Heart left ventricle (tissue), 16 donors: ENCODE data around the gene EVC. TPM values are rescaled to one million over a fixed set of nuclear protein-coding genes. Genes with fewer than 3 reads are reported as not detected.

Experiments
- ATAC-seq, 4 donors: fragments of 200-7000 bp; cut with Tn5 transposase; one replicate each; pipeline ENCODE4 v1.9.1; 2020 to 2022; ENCODE audit warnings: moderate library complexity in 4 of 4, mild to moderate bottlenecking in 3 of 4, moderate number of reproducible peaks in 1 of 4
- DNase-seq, 5 donors: peaks; one replicate each; pipeline ENCODE4 v3.0.0-alpha.2; 2020
- H3K27ac ChIP-seq, 12 donors: fragments of 200-600 bp; sonication (generic) in 4 of 12; one replicate each; pipeline versions ENCODE4 v1.5.0 to v1.8.0; 2016 to 2022; ENCODE audit warnings: mild to moderate bottlenecking in 2 of 12
- H3K27me3 ChIP-seq, 9 donors: fragments of 200-600 bp; sonication (generic) in 2 of 9; one replicate each; pipeline versions ENCODE4 v1.5.1 to v1.8.0; 2016 to 2022; ENCODE audit warnings: mild to moderate bottlenecking in 3 of 9
- H3K36me3 ChIP-seq, 9 donors: fragments of 200-600 bp; sonication (generic) in 2 of 9; one replicate each; pipeline versions ENCODE4 v1.5.0 to v1.8.0; 2018 to 2022; ENCODE audit warnings: mild to moderate bottlenecking in 2 of 9
- H3K4me1 ChIP-seq, 12 donors: fragments of 200-600 bp; sonication (generic) in 4 of 12; one replicate each; pipeline versions ENCODE4 v1.5.0 to v1.8.0; 2016 to 2022; ENCODE audit warnings: mild to moderate bottlenecking in 3 of 12
- H3K4me3 ChIP-seq, 12 donors: fragments of 200-600 bp; sonication (generic) in 4 of 12; one replicate each; pipeline versions ENCODE4 v1.5.0 to v1.8.0; 2017 to 2022; ENCODE audit warnings: mild to moderate bottlenecking in 9 of 12, moderate library complexity in 4 of 12
- H3K9me3 ChIP-seq, 12 donors: fragments of 200-600 bp; sonication (generic) in 4 of 12; one replicate each; pipeline versions ENCODE4 v1.5.0 to v1.8.0; 2016 to 2022; ENCODE audit warnings: mild to moderate bottlenecking in 1 of 12
- CTCF ChIP-seq, 12 donors: fragments of 200-600 bp; sonication (generic) in 4 of 12; IDR thresholded peaks; one replicate each; pipeline versions ENCODE4 v1.5.0 to v1.8.0; 2018 to 2022; ENCODE audit warnings: antibody characterized with exemption in 12 of 12, mild to moderate bottlenecking in 5 of 12
- POLR2A ChIP-seq, 2 donors: fragments of 450-650 bp; IDR thresholded peaks; one replicate each; pipeline ENCODE4 v1.6.1; 2017; ENCODE audit warnings: antibody characterized with exemption in 2 of 2, mild to moderate bottlenecking in 2 of 2, moderate library complexity in 2 of 2
- WGBS, 4 donors: extraction: QIAGEN DNeasy Blood & Tissue Kit in 2 of 4; methylation state at CpG; one replicate each; pipeline versions ENCODE4 v1.1.5 to v1.1.7; 2013 to 2018; 5-methylcytosine and 5-hydroxymethylcytosine counted together
- intact Hi-C, 10 donors: fragments of 100-400 bp; cut with DNase I; formaldehyde crosslinking; loops; one replicate each; pipeline versions ENCODE4 v1.11.1 to v1.14.2; 2022
- polyA plus RNA-seq, 2 donors: library from polyadenylated mRNA; stranded (reverse); fragments of 200-250 nt; gene quantifications; one replicate each; pipeline ENCODE4 v1.2.3, GENCODE V29; 2013
- total RNA-seq, 9 donors: library from RNA; depleted of rRNA in 2 of 9; stranded (reverse); fragments of >200 nt in 2 of 9; fragmentation: NEBNext Ultra II Directional in 3 of 9; extraction: Animal tissue kit (Norgen Biotek cat#: 25700) in 3 of 9; gene quantifications; one replicate each; pipeline versions ENCODE4 v1.1.0 to v1.2.4, GENCODE V29; 2016 to 2023
- donor health status: ischemic (EF 13 %, LVEDD 7.1; RV severe dilation, severe dysfunction).
- donor health status: healthy with polysubstance abuse.
- donor health status: DM: no; HTN: yes; CAD: no.
- donor health status: DM: no; HTN: no; CAD: no.
- donor health status: ischemic (EF 25% LVEDD 6.9; RV normal size, moderate dysfunction).
- donor health status: ischemic (EF 25% LVEDD 5.7; RV mildly dilated, moderate dysfunction).
- donor health status: healthy.
- donor health status: DM: yes; HTN: yes; CAD: no.
- donor health status: ischemic (EF 35%, LVEDD 5.7; RV mildly dilated, moderate dysfunction).
- donor health status: nonischemic (EF 11% LVEDD 7.7; RV severe dilation, severe dysfunction).
- donor health status: DM: yes; HTN: yes; CAD: no.
- donor health status: PGD.
- donor health status: ischemic (EF 29% LVEDD 5.4; RV normal size, mild dysfunction).
- donor health status: nonischemic (EF 23%, LVEDD 6.1; RV moderate dilation, normal function).

EVC gene
- total and polyA plus RNA-seq, 11 donors: 2.4 to 11.3 (median 4.1) TPM

GRCh38 chr4:5746250-5746649 lies 35.2 kb downstream of the EVC start:
- Histone ChIP-seq H3K9me3 (no peaks in the 10 kb centered on the region), H3K4me3 (no peak overlapping the region), H3K4me1 (peaks cover 0 to 15% (median 0%) of the 10 kb centered on the region in 12 donors), H3K36me3 (peaks cover 0 to 57% (median 7%) of the 10 kb centered on the region in 9 donors), H3K27ac (no peak overlapping the region), H3K27me3 (no peaks in the 10 kb centered on the region)
- ATAC-seq (no peak), DNase-seq (no peak)
- TF ChIP-seq CTCF (IDR thresholded peaks at IDR 0.05) (no peak), POLR2A (IDR thresholded peaks at IDR 0.05) (no peak)
- 92 to 99% (median 95%) methylated on average over 5 of the region's 5 CpGs for WGBS, 4 donors
- intact Hi-C loops: no loop called here

GRCh38 chr4:5746829-5747737 lies 36.1 kb downstream of the EVC start:
- H3K27ac ChIP-seq: peak overlapping the region in 6 of 12 donors; percentile 22 to 60 (median 39)
- H3K36me3 ChIP-seq: peaks cover 0 to 50% (median 5%) of the 10 kb centered on the region in 9 donors
- 62 to 70% (median 65%) methylated on average over 11 to 12 of the region's 12 CpGs for WGBS, 4 donors
- H3K4me1 ChIP-seq: peaks cover 0 to 15% (median 0%) of the 10 kb centered on the region in 12 donors
- H3K9me3 ChIP-seq: no peaks in the 10 kb centered on the region
- ATAC-seq (peak in 3 of 4 donors; percentile 18 to 54 (median 44)), DNase-seq (peak in 1 of 5 donors; percentile 10)
- TF ChIP-seq POLR2A (IDR thresholded peaks at IDR 0.05) (no peak), CTCF (IDR thresholded peaks at IDR 0.05) (no peak)
- no peaks in the 10 kb centered on the region for H3K27me3 ChIP-seq
- H3K4me3 ChIP-seq: no peak overlapping the region
- intact Hi-C loops: no loop called here

- Histone ChIP-seq H3K4me3 (no peak overlapping the region), H3K9me3 (no peaks in the 10 kb centered on the region), H3K27me3 (no peaks in the 10 kb centered on the region), H3K36me3 (peaks cover 0 to 47% (median 5%) of the 10 kb centered on the region in 9 donors), H3K27ac (peak overlapping the region in 6 of 12 donors; percentile 22 to 60 (median 39)), H3K4me1 (peaks cover 0 to 15% (median 0%) of the 10 kb centered on the region in 12 donors)
- 45 to 52% (median 48%) methylated on average over 11 of the region's 11 CpGs for WGBS, 4 donors
- intact Hi-C loops: no loop called here
- TF ChIP-seq POLR2A (IDR thresholded peaks at IDR 0.05): no peak
- no peak for TF ChIP-seq CTCF (IDR thresholded peaks at IDR 0.05)
- peak; percentile 46 to 83 (median 66) for ATAC-seq
- peak in 4 of 5 donors; percentile 30 to 67 (median 44) for DNase-seq
Measured at GRCh38 chr4:5747738-5748375, 36.9 kb downstream of the EVC start.

DNA sequence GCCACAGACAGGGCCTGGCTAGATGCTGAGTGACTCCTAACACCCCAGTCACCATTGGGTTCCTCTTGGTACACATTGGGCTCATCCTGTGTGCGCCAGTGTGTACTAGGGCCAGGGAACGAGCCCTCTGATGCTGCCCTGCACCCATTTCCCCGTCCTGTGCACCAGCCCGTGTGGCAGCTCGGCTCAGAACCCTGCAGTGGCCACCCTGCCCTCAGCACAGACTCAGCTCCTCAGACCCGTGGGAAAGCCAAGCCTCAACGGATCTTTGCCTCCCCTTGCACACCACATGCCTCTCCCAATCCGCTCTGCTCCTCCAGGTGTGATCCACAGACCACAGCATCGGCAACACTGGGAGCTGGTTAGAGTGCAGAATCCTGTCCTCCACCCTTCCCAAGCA lies 38.6 kb downstream of the EVC start:
- Histone ChIP-seq H3K27me3 (no peaks in the 10 kb centered on the region), H3K4me3 (no peak overlapping the region), H3K4me1 (peaks cover 0 to 15% (median 0%) of the 10 kb centered on the region in 12 donors), H3K9me3 (no peaks in the 10 kb centered on the region), H3K36me3 (peaks cover 0 to 44% (median 9%) of the 10 kb centered on the region in 9 donors), H3K27ac (no peak overlapping the region)
- intact Hi-C loops: no loop called here
- 88 to 90% (median 89%) methylated on average over 9 of the region's 9 CpGs for WGBS, 4 donors
- no peak for ATAC-seq
- no peak for TF ChIP-seq CTCF (IDR thresholded peaks at IDR 0.05)
- TF ChIP-seq POLR2A (IDR thresholded peaks at IDR 0.05): no peak
- no peak for DNase-seq
